Measurements from ENCODE around the gene SRRM3. TPM values are rescaled to one million over a fixed set of nuclear protein-coding genes. Genes with fewer than 3 reads are reported as not detected.

The SRRM3 gene
- polyA plus RNA-seq, 1 donor (not counting 4 experiments of a cell fraction or from before 2014, with no cell fraction given), result 0.30 TPM

DNA sequence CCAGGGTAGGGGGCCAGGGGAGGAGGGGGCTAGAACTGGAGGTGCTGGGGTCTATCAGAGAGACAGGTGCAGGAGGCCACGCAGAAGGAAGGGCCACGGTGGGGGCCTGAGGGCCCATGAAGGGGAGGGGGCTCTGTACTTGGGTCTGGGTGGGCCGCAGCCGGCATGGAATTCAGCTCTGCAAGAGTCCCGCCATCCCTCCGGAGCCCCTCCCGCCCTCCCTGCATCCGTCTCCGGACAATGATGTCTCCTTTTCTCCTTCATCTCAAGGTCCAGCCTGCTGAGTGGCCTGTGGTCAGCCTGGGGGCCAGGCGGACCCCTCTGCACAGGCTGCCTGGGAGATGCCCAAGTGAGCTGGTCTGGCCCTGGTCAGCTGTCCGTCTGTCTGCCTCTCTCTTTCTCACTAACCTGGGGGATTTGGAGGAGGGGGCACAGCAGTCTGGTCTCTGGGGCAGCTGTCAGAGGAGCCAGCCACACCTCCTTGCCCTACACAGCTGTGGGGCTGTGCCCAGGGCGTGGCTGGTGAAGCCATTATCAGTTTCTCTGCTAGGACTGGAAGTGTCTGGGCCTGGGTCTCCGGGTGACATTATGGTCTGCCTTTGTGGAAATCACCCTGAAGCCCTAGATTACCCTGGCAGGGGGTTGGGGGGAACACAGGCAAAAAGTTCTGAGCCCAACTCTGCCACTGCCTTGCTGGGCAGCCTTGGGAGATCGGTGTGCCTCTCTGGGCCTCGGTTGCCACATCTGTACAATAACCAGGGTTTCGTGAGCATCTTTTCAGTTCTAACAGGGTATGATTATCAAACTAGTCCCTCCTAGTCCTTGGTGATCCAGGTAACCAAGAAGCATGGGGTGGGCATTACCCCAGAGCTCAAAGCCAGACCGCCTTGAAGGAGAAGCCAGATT, 81.8 kb downstream of the SRRM3 start:
- Histone ChIP-seq H3K9me3 (ENCODE audit: control insufficient read depth, low read depth, low read length) (no peaks in the 10 kb centered on the region), H3K27me3 (ENCODE audit: control insufficient read depth, extremely low read depth, insufficient read depth, low read length) (peaks cover 36% of the 10 kb centered on the region), H4K20me1 (ENCODE audit: control insufficient read depth, extremely low read depth, insufficient read depth, low read length) (peaks cover 2% of the 10 kb centered on the region), H3K79me2 (ENCODE audit: control insufficient read depth, insufficient read depth, low read length) (no peaks in the 10 kb centered on the region), H3K4me2 (ENCODE audit: control insufficient read depth, extremely low read depth, insufficient read depth, low read depth, low read length) (peak overlapping the region; percentile 32), H3K9ac (ENCODE audit: control insufficient read depth, extremely low read depth, insufficient read depth, low read length) (no peak overlapping the region), H3K36me3 (ENCODE audit: control insufficient read depth in 2 of 2, extremely low read depth in 1 of 2, insufficient read depth in 2 of 2, low read length in 2 of 2) (no peaks in the 10 kb centered on the region), H3K27ac (ENCODE audit: control insufficient read depth, insufficient read depth, low read length) (no peak overlapping the region), H3K9me1 (ENCODE audit: control insufficient read depth, extremely low read depth, insufficient read depth, low read length) (no peaks in the 10 kb centered on the region), H3K4me1 (ENCODE audit: control insufficient read depth, extremely low read depth, insufficient read depth, low read length) (peaks cover 2% of the 10 kb centered on the region), H2AFZ (ENCODE audit: control insufficient read depth, low read length) (no peak overlapping the region), H3K4me3 (ENCODE audit: control insufficient read depth in 2 of 3, extremely low read depth in 1 of 3, insufficient read depth in 2 of 3, low read depth in 1 of 3, low read length in 3 of 3) (peak overlapping the region in 1 of 3 experiments; percentile 29)
- dilution Hi-C loops (cut with MboI; ENCODE audit: extremely low pct_ligation_motif_present, low sequenced_read_pairs), result loop anchor here (10.0 kb wide), 1 partner anchor 79 kb away; the partner anchor contains the start of gene SRRM3
- DNase-seq (ENCODE audit: low read depth, low spot score), result no peak
- TF ChIP-seq EZH2 (IDR thresholded peaks at IDR 0.05; ENCODE audit: low read length), result no peak
- TF ChIP-seq, protein P1, sequence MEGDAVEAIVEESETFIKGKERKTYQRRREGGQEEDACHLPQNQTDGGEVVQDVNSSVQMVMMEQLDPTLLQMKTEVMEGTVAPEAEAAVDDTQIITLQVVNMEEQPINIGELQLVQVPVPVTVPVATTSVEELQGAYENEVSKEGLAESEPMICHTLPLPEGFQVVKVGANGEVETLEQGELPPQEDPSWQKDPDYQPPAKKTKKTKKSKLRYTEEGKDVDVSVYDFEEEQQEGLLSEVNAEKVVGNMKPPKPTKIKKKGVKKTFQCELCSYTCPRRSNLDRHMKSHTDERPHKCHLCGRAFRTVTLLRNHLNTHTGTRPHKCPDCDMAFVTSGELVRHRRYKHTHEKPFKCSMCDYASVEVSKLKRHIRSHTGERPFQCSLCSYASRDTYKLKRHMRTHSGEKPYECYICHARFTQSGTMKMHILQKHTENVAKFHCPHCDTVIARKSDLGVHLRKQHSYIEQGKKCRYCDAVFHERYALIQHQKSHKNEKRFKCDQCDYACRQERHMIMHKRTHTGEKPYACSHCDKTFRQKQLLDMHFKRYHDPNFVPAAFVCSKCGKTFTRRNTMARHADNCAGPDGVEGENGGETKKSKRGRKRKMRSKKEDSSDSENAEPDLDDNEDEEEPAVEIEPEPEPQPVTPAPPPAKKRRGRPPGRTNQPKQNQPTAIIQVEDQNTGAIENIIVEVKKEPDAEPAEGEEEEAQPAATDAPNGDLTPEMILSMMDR (optimal IDR thresholded peaks at IDR 0.05 in 1 of 3, IDR thresholded peaks at IDR 0.05 in 1 of 3, conservative IDR thresholded peaks at IDR 0.05 in 1 of 3; ENCODE audit: extremely low read depth in 1 of 3, insufficient read depth in 2 of 3, low read length in 3 of 3), result no peak
- FAIRE-seq, result no peak

DNA sequence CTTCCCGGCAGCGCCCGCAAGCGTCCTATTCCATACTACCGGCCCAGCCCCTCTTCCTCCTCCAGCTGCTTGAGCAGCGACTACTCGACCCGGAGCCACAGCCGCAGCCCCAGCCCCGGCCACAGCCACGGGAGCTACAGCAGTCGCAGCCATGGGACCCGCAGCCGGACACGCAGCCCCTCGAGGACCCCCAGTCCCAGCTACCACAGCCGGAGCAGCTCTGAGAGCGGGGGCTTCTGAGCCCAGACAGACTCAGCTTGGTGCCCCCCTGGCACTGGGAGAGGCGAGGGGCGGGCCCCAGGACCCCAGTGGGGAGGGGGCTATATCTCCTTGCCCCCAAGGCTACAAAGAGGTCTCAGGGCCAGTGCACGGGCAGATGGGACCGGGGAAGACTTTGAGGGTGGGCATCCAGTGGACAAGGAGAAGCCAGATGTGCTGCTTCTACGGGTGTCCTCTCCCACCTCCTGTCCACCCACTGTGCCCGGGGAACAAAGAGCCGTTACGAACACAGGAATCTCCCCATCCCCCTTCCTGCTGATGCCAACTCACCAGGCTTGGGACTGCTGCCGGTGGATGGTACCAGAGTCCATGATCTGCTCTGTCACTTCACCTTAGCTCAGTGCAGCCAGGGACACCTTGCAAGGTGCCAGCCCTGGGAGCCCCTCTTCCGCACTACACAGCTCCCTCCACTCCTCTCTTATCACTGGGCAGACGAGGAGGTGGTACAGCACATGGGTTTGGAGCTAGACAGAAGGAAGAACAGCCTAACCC, 84.1 kb downstream of the SRRM3 start:
- Histone ChIP-seq H3K79me2 (ENCODE audit: control insufficient read depth, insufficient read depth, low read length) (no peaks in the 10 kb centered on the region), H3K9me1 (ENCODE audit: control insufficient read depth, extremely low read depth, insufficient read depth, low read length) (no peaks in the 10 kb centered on the region), H3K27me3 (ENCODE audit: control insufficient read depth, extremely low read depth, insufficient read depth, low read length) (peaks cover 29% of the 10 kb centered on the region), H3K9ac (ENCODE audit: control insufficient read depth, extremely low read depth, insufficient read depth, low read length) (no peak overlapping the region), H4K20me1 (ENCODE audit: control insufficient read depth, extremely low read depth, insufficient read depth, low read length) (peaks cover 2% of the 10 kb centered on the region), H3K27ac (ENCODE audit: control insufficient read depth, insufficient read depth, low read length) (no peak overlapping the region), H3K4me3 (ENCODE audit: control insufficient read depth in 2 of 3, extremely low read depth in 1 of 3, insufficient read depth in 2 of 3, low read depth in 1 of 3, low read length in 3 of 3) (no peak overlapping the region), H3K9me3 (ENCODE audit: control insufficient read depth, low read depth, low read length) (no peaks in the 10 kb centered on the region), H2AFZ (ENCODE audit: control insufficient read depth, low read length) (no peak overlapping the region), H3K4me1 (ENCODE audit: control insufficient read depth, extremely low read depth, insufficient read depth, low read length) (peaks cover 3% of the 10 kb centered on the region), H3K4me2 (ENCODE audit: control insufficient read depth, extremely low read depth, insufficient read depth, low read depth, low read length) (no peak overlapping the region), H3K36me3 (ENCODE audit: control insufficient read depth in 2 of 2, extremely low read depth in 1 of 2, insufficient read depth in 2 of 2, low read length in 2 of 2) (no peaks in the 10 kb centered on the region)
- no peak for FAIRE-seq
- TF ChIP-seq EZH2 (IDR thresholded peaks at IDR 0.05; ENCODE audit: low read length), result no peak
- TF ChIP-seq, protein P1 (optimal IDR thresholded peaks at IDR 0.05 in 1 of 3, IDR thresholded peaks at IDR 0.05 in 1 of 3, conservative IDR thresholded peaks at IDR 0.05 in 1 of 3; ENCODE audit: extremely low read depth in 1 of 3, insufficient read depth in 2 of 3, low read length in 3 of 3), result no peak
- dilution Hi-C loops (cut with MboI; ENCODE audit: extremely low pct_ligation_motif_present, low sequenced_read_pairs), result loop anchor here (10.0 kb wide), 1 partner anchor 81 kb away; the partner anchor contains the start of gene SRRM3
- no peak for DNase-seq (ENCODE audit: low read depth, low spot score)
